Measurements from ENCODE around the gene TSPAN16. TPM values are rescaled to one million over a fixed set of nuclear protein-coding genes. Genes with fewer than 3 reads are reported as not detected.
A peak's percentile ranks its signal among the peaks of the same experiment; 100 is the strongest.

TSPAN16 gene
- total and polyA plus RNA-seq, 2 of the 13 experiments (the other 11 are each of a cell fraction or from before 2014, with no cell fraction given): not detected

DNA sequence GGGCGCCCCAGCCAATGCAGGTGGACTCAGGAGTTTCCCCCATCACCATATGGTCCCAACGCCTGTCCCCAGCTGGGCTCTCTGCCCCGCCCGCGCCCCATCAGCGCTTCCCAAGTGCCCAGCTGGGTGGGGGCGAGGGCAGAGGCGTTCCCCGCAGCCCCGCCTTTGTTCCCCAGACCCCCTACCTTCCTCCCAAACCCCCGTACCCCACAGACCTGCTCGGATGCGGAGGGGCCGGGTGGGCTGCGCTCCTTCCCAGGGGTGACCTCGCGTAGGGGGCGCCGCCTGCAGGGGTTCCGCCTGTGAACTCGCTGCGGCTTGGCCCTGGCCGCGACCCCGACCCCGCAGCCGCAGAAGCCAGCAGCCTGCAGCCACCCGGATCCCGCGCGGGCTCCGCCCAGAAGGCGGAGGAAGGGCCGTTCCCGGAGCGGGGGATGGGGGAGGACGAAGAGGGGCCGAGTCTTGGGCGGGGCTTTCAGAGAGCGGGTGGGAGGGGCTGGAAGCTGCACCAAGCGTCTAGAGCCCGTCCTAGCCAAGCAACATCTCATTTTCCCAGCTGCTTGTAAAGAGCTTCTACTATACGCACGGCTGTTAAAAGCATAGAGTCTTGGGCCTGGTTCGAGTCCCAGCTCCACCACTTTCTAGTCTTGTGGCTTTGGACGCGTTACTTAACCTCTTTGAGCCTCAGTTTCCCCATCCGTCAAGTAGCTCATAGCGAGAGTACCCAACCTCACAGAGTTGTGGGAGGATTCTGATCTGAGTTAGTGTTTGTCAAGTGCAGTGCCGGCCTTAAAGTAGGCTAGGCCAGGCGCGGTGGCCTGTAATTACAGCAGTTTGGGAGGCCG, 43.5 kb downstream of the TSPAN16 start, which contains the start of gene RAB3D (continued):
- TF ChIP-seq ZNF547 (CRISPR knock-in tag; IDR thresholded peaks at IDR 0.05) (peak; percentile 71; the same call in 1 of the 2 replicates), MEF2D (CRISPR knock-in tag; IDR thresholded peaks at IDR 0.05) (no peak), BRF2 (CRISPR knock-in tag; IDR thresholded peaks at IDR 0.05) (no peak), ZNF597 (CRISPR knock-in tag; IDR thresholded peaks at IDR 0.05) (no peak), ZFY (CRISPR knock-in tag; IDR thresholded peaks at IDR 0.05) (no peak), ZNF460 (CRISPR knock-in tag; IDR thresholded peaks at IDR 0.05; ENCODE audit: borderline replicate concordance) (no peak), MXD4 (CRISPR knock-in tag; IDR thresholded peaks at IDR 0.05) (no peak), MXD1 (CRISPR knock-in tag; IDR thresholded peaks at IDR 0.05) (0 out of 2 replicates have a peak, but pooled peaks have one; percentile 44), ZNF20 (CRISPR knock-in tag; IDR thresholded peaks at IDR 0.05) (no peak), EP300 (IDR thresholded peaks at IDR 0.05; ENCODE audit: low read depth in 2 of 2, low read length in 2 of 2) (no peak), EP300 (CRISPR knock-in tag; IDR thresholded peaks at IDR 0.05; ENCODE audit: borderline replicate concordance) (no peak), ZNF775 (CRISPR knock-in tag; IDR thresholded peaks at IDR 0.05; ENCODE audit: borderline replicate concordance) (no peak), POLR2A (IDR thresholded peaks at IDR 0.05; ENCODE audit: insufficient read depth in 1 of 2, low read depth in 2 of 2, low read length in 2 of 2) (peak in 1 of 2 experiments; percentile 68; a peak in 2 of 4 replicates), DNMT3B (CRISPR knock-in tag; conservative IDR thresholded peaks at IDR 0.05) (no peak), SIN3A (IDR thresholded peaks at IDR 0.05; ENCODE audit: borderline replicate concordance, low read depth, low read length) (0 out of 2 replicates have a peak, but pooled peaks have one; percentile 23), POLR2G (IDR thresholded peaks at IDR 0.05; ENCODE audit: low read depth, low read length) (peak; percentile 61), TIGD3 (CRISPR knock-in tag; IDR thresholded peaks at IDR 0.05; ENCODE audit: borderline replicate concordance) (no peak)
- TF ChIP-seq, protein P1, sequence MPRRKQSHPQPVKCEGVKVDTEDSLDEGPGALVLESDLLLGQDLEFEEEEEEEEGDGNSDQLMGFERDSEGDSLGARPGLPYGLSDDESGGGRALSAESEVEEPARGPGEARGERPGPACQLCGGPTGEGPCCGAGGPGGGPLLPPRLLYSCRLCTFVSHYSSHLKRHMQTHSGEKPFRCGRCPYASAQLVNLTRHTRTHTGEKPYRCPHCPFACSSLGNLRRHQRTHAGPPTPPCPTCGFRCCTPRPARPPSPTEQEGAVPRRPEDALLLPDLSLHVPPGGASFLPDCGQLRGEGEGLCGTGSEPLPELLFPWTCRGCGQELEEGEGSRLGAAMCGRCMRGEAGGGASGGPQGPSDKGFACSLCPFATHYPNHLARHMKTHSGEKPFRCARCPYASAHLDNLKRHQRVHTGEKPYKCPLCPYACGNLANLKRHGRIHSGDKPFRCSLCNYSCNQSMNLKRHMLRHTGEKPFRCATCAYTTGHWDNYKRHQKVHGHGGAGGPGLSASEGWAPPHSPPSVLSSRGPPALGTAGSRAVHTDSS (CRISPR knock-in tag; conservative IDR thresholded peaks at IDR 0.05): no peak
- TF ChIP-seq, protein P2, sequence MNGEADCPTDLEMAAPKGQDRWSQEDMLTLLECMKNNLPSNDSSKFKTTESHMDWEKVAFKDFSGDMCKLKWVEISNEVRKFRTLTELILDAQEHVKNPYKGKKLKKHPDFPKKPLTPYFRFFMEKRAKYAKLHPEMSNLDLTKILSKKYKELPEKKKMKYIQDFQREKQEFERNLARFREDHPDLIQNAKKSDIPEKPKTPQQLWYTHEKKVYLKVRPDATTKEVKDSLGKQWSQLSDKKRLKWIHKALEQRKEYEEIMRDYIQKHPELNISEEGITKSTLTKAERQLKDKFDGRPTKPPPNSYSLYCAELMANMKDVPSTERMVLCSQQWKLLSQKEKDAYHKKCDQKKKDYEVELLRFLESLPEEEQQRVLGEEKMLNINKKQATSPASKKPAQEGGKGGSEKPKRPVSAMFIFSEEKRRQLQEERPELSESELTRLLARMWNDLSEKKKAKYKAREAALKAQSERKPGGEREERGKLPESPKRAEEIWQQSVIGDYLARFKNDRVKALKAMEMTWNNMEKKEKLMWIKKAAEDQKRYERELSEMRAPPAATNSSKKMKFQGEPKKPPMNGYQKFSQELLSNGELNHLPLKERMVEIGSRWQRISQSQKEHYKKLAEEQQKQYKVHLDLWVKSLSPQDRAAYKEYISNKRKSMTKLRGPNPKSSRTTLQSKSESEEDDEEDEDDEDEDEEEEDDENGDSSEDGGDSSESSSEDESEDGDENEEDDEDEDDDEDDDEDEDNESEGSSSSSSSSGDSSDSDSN (CRISPR knock-in tag; IDR thresholded peaks at IDR 0.05): peak; percentile 31; the same call in 1 of the 2 replicates
